ENCODE results near the gene GIMAP8.

GIMAP8 gene

GRCh38 chr7:150430465-150431085 is 19.9 kb upstream of the GIMAP8 start:
- DNase-seq (ENCODE audit: low read depth, low spot score) = no peak
- TF ChIP-seq CTCF (IDR thresholded peaks at IDR 0.05; ENCODE audit: low read depth, low read length) = no peak
- no peak overlapping the region for H3K4me3 ChIP-seq (ENCODE audit: low read depth, low read length)
- in situ Hi-C loops (cut with HindIII; ENCODE audit: low sequenced_read_pairs) = no loop called here

- DNase-seq (ENCODE audit: low read depth, low spot score) = no peak
- in situ Hi-C loops (cut with HindIII; ENCODE audit: low sequenced_read_pairs) = no loop called here
- H3K4me3 ChIP-seq (ENCODE audit: low read depth, low read length) = no peak overlapping the region
- no peak for TF ChIP-seq CTCF (IDR thresholded peaks at IDR 0.05; ENCODE audit: low read depth, low read length)
Observed at GRCh38 chr7:150431839-150432658, 18.4 kb upstream of the GIMAP8 start.

GRCh38 chr7:150432915-150433892 is 17.2 kb upstream of the GIMAP8 start:
- in situ Hi-C loops (cut with HindIII; ENCODE audit: low sequenced_read_pairs) = no loop called here
- DNase-seq (ENCODE audit: low read depth, low spot score) = no peak
- H3K4me3 ChIP-seq (ENCODE audit: low read depth, low read length) = no peak overlapping the region
- no peak for TF ChIP-seq CTCF (IDR thresholded peaks at IDR 0.05; ENCODE audit: low read depth, low read length)

- in situ Hi-C loops (cut with HindIII; ENCODE audit: low sequenced_read_pairs) = no loop called here
- no peak for TF ChIP-seq CTCF (IDR thresholded peaks at IDR 0.05; ENCODE audit: low read depth, low read length)
- DNase-seq (ENCODE audit: low read depth, low spot score) = no peak
- H3K4me3 ChIP-seq (ENCODE audit: low read depth, low read length) = no peak overlapping the region
Observed at GRCh38 chr7:150434240-150434639, 16.2 kb upstream of the GIMAP8 start.

GRCh38 chr7:150435047-150435389 is 15.4 kb upstream of the GIMAP8 start:
- no peak overlapping the region for H3K4me3 ChIP-seq (ENCODE audit: low read depth, low read length)
- in situ Hi-C loops (cut with HindIII; ENCODE audit: low sequenced_read_pairs) = no loop called here
- TF ChIP-seq CTCF (IDR thresholded peaks at IDR 0.05; ENCODE audit: low read depth, low read length) = no peak
- no peak for DNase-seq (ENCODE audit: low read depth, low spot score)

- TF ChIP-seq CTCF (IDR thresholded peaks at IDR 0.05; ENCODE audit: low read depth, low read length) = no peak
Observed at GRCh38 chr7:150435390-150436073, 14.9 kb upstream of the GIMAP8 start.

More at GRCh38 chr7:150435390-150436073, 14.9 kb upstream of the GIMAP8 start:
- no peak for DNase-seq (ENCODE audit: low read depth, low spot score)
- in situ Hi-C loops (cut with HindIII; ENCODE audit: low sequenced_read_pairs) = no loop called here
- H3K4me3 ChIP-seq (ENCODE audit: low read depth, low read length) = no peak overlapping the region

Measured in astrocyte of the spinal cord (primary cell).